GM19328 (cell line): ENCODE results near the gene PHF19.

Source experiments
- ATAC-seq: cut with Tn5 transposase; IDR thresholded peaks from one replicate; pipeline ENCODE4 v1.9.1; 2021; ENCODE audit warnings: mild to moderate bottlenecking, moderate library complexity; ENCODE audit not compliant: unreplicated experiment

Gene PHF19

GRCh38 chr9:120855827-120856670 lies 20.9 kb downstream of the PHF19 start:
- ATAC-seq: no peak

- ATAC-seq: no peak
Observed at GRCh38 chr9:120854596-120855327, 22.2 kb downstream of the PHF19 start.

GRCh38 chr9:120853198-120853597 lies 23.8 kb downstream of the PHF19 start:
- no peak for ATAC-seq

GRCh38 chr9:120852240-120853010 lies 24.6 kb downstream of the PHF19 start:
- no peak for ATAC-seq

GRCh38 chr9:120851449-120851848 lies 25.5 kb downstream of the PHF19 start:
- no peak for ATAC-seq

GRCh38 chr9:120850315-120850714 lies 26.7 kb downstream of the PHF19 start:
- ATAC-seq: no peak

- no peak for ATAC-seq
Observed at GRCh38 chr9:120846906-120847305, 30.1 kb downstream of the PHF19 start.

GRCh38 chr9:120846251-120846889 lies 30.6 kb downstream of the PHF19 start:
- ATAC-seq: no peak

- no peak for ATAC-seq
Observed at GRCh38 chr9:120845255-120845654, 31.7 kb downstream of the PHF19 start.

GRCh38 chr9:120842685-120843485 lies 34.1 kb downstream of the PHF19 start, which contains the start of gene PSMD5:
Gene PSMD5 (minus strand): TSS chr9:120842922. CDS start chr9:120842909, 13 bp downstream.
- ATAC-seq: peak; percentile 99

GRCh38 chr9:120841930-120842684 lies 34.9 kb downstream of the PHF19 start:
- ATAC-seq: no peak

GRCh38 chr9:120839146-120839545 lies 37.8 kb downstream of the PHF19 start:
- ATAC-seq: no peak

- no peak for ATAC-seq
Observed at GRCh38 chr9:120837921-120838320, 39.1 kb downstream of the PHF19 start.

GRCh38 chr9:120833325-120833724 lies 43.7 kb downstream of the PHF19 start:
- no peak for ATAC-seq

- no peak for ATAC-seq
Observed at GRCh38 chr9:120832807-120833206, 44.2 kb downstream of the PHF19 start.

- ATAC-seq: no peak
Observed at GRCh38 chr9:120830865-120831264, 46.1 kb downstream of the PHF19 start.

- ATAC-seq: no peak
Observed at GRCh38 chr9:120830151-120830550, 46.8 kb downstream of the PHF19 start.

GRCh38 chr9:120829650-120830049 lies 47.3 kb downstream of the PHF19 start:
- no peak for ATAC-seq

GRCh38 chr9:120820095-120820494 lies 56.9 kb downstream of the PHF19 start:
- no peak for ATAC-seq
